COLO668 (cell line): ENCODE data around the gene KRTAP7-1.
A peak's percentile ranks its signal among the peaks of the same experiment; 100 is the strongest.

Source experiments
- DNase-seq: peaks from one replicate; lab custom pipeline; 2025; ENCODE audit not compliant: unreplicated experiment; lab: John Stamatoyannopoulos, UW

The KRTAP7-1 gene, protein sequence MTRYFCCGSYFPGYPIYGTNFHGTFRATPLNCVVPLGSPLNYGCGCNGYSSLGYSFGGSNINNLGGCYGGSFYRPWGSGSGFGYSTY

DNA sequence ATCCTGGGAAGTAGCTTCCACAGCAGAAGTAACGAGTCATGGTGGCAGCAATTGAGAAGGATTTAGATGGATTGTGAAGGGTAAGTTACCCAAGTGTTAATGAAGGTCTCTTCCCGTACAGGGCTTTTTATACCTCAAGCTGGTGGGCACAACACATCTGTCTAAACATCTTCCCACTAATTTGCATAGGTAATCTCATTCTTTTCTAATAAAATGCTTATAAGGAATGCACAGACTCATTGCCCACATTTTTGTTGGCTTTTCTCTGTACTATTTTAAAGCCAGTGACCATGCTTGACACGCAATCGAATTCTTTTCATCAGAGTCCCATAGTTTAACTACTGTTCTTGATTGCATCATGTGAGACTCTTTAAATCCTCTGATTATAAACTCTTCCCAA, at the start of gene KRTAP7-1:
Gene KRTAP7-1 (minus strand): TSS at position 101 of the 400 bp plus-strand sequence. CDS start 61 bp downstream, at position 40.
- no peak for DNase-seq

- DNase-seq: no peak
Measured at GRCh38 chr21:30874526-30874925, 45.0 kb upstream of the KRTAP7-1 start.

- DNase-seq: no peak
Measured at GRCh38 chr21:30847627-30848500, 18.3 kb upstream of the KRTAP7-1 start.

DNA sequence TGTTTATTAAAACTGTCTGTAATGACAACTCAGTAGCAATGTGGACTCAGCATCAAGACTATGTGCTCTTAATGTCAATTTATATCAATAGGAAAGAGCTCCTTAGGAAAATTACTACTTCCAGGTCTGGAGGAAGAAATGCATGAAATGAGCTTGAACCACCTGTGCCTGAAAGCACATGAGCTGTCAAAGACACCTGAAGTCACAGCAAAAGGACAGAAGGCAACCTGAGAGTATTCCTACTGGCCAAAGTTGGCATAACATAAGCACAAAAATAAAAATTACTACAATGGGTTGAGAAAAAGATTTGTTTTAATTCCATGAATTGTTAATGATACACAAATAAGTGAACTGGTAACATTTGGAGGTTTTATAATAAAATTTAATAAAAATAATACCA, 13.4 kb upstream of the KRTAP7-1 start:
- DNase-seq: no peak

- DNase-seq: peak; percentile 40
Measured at GRCh38 chr21:30839304-30839703, 9.7 kb upstream of the KRTAP7-1 start.

DNA sequence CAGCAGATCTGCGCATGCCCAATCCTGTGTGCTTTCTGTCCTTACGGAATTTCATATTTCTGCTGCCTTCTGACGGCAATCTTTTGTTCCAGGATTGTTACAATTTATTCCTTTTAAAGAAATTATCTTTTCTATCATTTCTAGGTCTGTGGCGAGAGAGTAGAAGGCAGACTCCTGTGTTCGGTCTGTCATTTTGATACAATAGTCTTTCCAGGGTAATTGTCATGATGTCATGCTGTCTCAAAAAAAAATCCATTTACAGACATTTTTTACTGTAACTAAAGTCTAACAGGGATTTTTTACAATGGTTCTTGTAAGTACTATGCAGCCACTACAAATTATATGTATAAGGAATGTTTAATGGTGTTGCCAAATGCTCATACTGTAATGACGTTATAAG, 9.0 kb upstream of the KRTAP7-1 start:
- no peak for DNase-seq

DNA sequence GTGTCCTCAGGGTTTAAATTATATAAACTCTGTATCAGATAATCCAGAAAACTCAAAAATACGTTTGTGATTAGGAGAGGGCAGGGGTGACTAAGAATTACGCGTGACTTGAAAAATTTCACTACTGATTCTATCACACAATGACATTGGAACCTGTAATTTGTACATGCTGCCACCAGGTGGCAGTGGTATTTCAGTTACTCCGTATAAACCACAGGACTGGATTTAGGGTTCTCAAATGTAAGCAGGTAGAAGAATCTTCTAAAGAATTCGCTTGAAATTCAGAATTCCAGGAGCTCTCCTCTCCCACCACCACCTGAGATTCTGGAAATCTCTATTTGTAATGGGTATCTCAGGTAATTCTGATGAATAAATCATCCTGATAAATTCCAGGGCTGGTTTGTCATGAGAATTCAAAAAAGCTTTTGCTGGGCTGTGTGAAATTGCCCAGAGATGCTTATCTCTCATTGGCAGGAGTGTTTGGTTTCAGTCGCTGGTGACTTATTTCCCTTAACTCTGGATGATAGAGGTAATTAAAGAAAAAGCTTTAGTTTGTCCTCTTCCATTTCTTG, 1.7 kb upstream of the KRTAP7-1 start:
- DNase-seq: peak; percentile 46

GRCh38 chr21:30818837-30819610, 10.5 kb downstream of the KRTAP7-1 start:
- DNase-seq: no peak

GRCh38 chr21:30813174-30813573, 16.4 kb downstream of the KRTAP7-1 start, which contains the start of gene KRTAP8-1:
KRTAP8-1 (minus strand) TSS chr21:30813274; CDS start chr21:30813220, 54 bp downstream.
- DNase-seq: no peak

DNA sequence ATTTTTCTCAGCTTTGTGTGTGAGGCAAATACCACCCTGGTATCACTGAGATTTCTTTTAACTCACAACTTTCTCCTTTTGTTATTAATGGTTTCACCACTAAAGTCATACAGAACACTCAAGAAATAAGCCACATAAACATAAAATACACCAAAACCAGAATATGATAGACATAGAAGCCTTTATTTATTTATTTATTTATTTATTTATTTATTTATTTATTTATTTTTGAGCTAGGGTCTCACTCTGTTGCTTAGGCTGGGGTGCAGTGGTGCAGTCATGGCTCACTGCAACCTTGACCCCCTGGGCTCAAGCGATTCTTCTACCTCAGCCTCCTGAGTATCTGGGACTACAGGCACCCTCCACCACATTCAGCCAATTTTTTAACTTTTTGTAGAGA, 29.0 kb downstream of the KRTAP7-1 start:
- DNase-seq: no peak

GRCh38 chr21:30793581-30794314, 35.8 kb downstream of the KRTAP7-1 start:
- no peak for DNase-seq

- DNase-seq: no peak
Measured at GRCh38 chr21:30779249-30779648, 50.3 kb downstream of the KRTAP7-1 start.
